Subcutaneous abdominal adipose tissue (tissue), 5 donors: ENCODE measurements around the gene TBC1D22A.

Experiments used
- H3K27ac ChIP-seq: one replicate; pipeline ENCODE4 v1.7.0; 2013; ENCODE audit warnings: low read depth, mild to moderate bottlenecking, inconsistent platforms, low read length, moderate library complexity
- H3K27me3 ChIP-seq, 5 donors: one replicate each; pipeline ENCODE4 v1.7.0; 2013; ENCODE audit warnings: low read length in 5 of 5, inconsistent platforms in 1 of 5; ENCODE audit not compliant: control insufficient read depth in 5 of 5, insufficient read depth in 4 of 5
- H3K36me3 ChIP-seq, 5 donors: one replicate each; pipeline ENCODE4 v1.7.0; 2013; ENCODE audit warnings: low read length in 5 of 5; ENCODE audit not compliant: control insufficient read depth in 5 of 5, insufficient read depth in 5 of 5
- H3K4me1 ChIP-seq, 5 donors: one replicate each; pipeline ENCODE4 v1.7.0; 2013; ENCODE audit warnings: low read length in 5 of 5, mild to moderate bottlenecking in 3 of 5, moderate library complexity in 1 of 5; ENCODE audit not compliant: control insufficient read depth in 5 of 5, insufficient read depth in 5 of 5
- H3K4me3 ChIP-seq, 5 donors: one replicate each; pipeline ENCODE4 v1.7.0; 2013; ENCODE audit warnings: low read length in 5 of 5, low read depth in 1 of 5
- H3K9ac ChIP-seq, 5 donors: one replicate each; pipeline ENCODE4 v1.7.0; 2013; ENCODE audit warnings: low read length in 5 of 5, mild to moderate bottlenecking in 4 of 5, moderate library complexity in 3 of 5
- H3K9me3 ChIP-seq, 5 donors: one replicate each; pipeline ENCODE4 v1.7.0; 2013; ENCODE audit warnings: low read length in 5 of 5; ENCODE audit not compliant: control insufficient read depth in 5 of 5
- donor health status: healthy.
- donor health status: healthy.
- donor health status: healthy.
- donor health status: healthy.
- donor health status: healthy.

The TBC1D22A gene

DNA sequence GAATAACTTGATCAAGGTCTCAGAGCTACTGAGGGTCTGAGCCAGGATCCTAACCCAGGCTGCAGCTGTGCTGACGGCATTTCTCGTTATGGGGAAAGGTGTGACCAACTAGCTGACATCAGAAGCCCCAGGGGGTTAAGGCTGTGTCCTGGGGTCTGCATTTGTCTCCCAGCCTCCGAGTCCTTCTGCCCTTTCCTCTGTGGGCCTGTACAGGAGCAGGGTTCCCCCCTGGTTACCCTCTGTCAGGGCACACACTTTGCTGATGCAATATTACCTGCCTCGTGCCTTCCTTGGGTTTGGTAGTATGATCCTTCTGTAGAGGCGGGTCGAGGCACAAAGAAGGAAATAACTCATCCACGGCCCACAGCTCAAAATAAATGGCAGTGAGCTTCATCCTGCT lies 183.0 kb downstream of the TBC1D22A start:
- Histone ChIP-seq H3K9ac (no peak overlapping the region), H3K27me3 (no peaks in the 10 kb centered on the region), H3K4me1 (peaks cover 2 to 19% (median 18%) of the 10 kb centered on the region in 5 donors), H3K27ac (no peak overlapping the region), H3K36me3 (peaks cover 0 to 13% (median 9%) of the 10 kb centered on the region in 5 donors), H3K9me3 (no peaks in the 10 kb centered on the region), H3K4me3 (no peak overlapping the region)

DNA sequence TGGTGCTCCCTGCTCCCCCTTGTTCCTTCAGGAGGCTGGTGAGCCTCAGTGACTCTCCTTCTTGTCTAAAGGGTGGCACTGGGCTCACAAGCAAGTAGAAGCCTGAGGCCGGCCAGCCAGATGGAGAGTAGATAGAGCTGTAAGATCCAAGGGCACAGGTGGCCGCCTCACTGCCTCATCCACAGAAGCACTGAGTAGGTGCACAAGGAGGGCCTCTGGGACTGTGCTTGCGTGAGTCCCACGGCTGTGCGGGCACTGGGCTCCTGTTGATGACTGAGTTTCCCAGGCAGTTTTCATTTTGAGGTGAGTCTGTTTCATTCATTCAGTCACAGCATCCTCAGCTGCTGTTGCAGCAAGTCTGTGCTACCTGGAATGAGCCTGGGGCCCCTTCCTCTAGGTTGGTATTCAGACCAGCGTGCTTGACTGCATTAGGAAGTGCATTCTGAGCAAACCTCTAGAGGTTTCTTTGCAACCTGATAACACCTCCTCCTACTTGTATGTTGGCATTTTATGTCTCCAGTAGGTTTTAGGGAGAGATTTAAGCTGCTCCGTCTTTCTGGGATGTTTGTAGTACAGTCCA lies 184.0 kb downstream of the TBC1D22A start:
- Histone ChIP-seq H3K27me3 (no peaks in the 10 kb centered on the region), H3K27ac (no peak overlapping the region), H3K4me1 (peaks cover 2 to 19% (median 18%) of the 10 kb centered on the region in 5 donors), H3K9me3 (no peaks in the 10 kb centered on the region), H3K36me3 (peaks cover 0 to 13% (median 11%) of the 10 kb centered on the region in 5 donors), H3K4me3 (no peak overlapping the region), H3K9ac (no peak overlapping the region)

DNA sequence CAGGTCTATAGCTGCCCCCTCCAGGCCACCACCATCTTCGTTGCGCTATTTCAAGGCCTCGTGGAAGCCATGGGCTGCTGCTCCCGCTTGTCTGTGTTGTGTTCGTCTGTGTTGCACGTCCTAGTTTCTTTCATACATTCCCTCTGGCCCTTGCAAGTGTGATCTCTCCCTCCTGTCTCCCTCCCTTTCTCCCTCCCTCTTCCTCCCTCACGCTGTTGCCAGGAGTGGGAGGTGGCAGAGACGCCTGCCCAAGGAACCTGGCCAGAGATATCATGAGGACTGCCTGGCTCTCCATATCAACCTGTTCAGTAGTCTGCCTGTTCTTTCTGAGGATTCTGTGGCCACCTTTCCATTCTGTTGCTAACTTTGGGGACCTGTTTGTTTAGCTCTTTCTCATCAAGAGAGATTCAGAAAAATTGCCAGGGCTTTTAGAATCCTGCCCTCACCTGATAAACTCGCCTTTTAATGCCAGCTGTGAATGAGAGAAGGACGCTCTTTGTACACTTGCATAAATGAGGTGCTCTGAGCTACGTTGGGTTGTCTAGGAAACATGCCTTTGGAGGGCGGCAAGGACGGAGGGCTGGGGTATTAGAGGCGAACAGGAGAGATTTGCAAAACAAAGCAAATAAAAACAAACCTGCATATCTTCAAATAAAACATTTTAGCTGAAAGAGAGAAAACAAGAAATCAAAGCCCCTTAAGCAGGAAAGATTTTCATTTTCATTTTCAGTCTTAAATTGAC lies 185.2 kb downstream of the TBC1D22A start:
- H3K27me3 ChIP-seq, result no peaks in the 10 kb centered on the region
- no peak overlapping the region for H3K9ac ChIP-seq
- peaks cover 0 to 20% (median 15%) of the 10 kb centered on the region in 5 donors for H3K36me3 ChIP-seq
- no peak overlapping the region for H3K27ac ChIP-seq
- H3K4me1 ChIP-seq, result peaks cover 2 to 10% (median 9%) of the 10 kb centered on the region in 5 donors
- no peak overlapping the region for H3K4me3 ChIP-seq
- H3K9me3 ChIP-seq, result no peaks in the 10 kb centered on the region

DNA sequence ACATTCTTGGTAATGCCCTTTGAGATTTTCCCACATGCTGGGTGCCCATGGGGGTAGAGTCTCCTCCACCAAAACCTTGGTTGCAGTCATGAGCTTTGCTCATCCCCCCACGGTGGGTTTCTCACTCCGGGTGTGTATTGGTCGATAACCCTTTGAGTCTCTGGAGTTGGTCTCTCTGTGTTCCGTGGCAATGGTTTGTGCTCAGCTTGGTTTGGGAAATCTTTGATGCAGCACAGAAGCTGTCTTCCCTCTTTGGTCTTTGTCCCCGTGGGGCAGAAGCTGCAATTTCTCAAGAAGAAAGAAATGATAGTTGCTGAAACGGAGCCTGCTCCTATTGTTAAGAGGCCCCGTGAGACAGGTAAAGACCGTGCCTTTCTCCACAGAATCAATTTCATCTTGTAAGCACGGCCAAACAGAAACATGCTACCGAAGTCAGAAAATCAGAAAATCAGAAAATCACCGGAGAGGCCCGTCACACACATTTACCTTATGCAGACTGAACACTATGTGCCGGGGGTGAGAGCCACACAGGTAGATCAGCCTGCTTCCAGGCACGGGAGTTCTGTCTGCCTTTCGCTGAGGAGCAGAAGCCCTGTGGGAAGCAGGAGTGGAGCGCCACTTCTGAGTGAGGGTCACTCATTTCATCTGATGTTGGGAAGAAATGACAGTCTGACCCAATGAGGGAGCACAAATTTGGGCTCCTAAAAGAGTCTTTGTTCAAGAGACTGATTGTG lies 186.1 kb downstream of the TBC1D22A start:
- H3K36me3 ChIP-seq, result peaks cover 0 to 21% (median 15%) of the 10 kb centered on the region in 5 donors

DNA sequence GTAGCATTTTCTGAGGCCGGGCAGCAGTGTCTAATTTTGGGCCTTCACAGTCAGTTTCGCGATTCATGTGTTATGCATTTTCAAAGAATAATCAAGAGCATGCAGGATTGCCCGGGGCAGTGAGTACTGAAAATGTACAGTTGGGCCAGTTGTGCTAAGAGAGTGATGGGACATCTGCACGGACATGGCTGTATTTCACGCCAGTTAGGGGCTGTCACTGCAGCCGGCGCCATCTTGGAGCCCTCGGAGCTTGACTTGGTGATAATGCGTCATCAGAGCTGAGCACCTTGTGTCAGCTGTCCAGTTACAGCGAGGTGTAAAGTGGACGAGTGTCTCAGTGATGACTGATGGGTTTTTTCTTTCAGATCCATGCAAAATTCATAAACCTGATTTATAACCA lies 188.9 kb downstream of the TBC1D22A start:
- no peaks in the 10 kb centered on the region for H3K9me3 ChIP-seq
- no peaks in the 10 kb centered on the region for H3K27me3 ChIP-seq
- H3K9ac ChIP-seq, result no peak overlapping the region
- H3K4me3 ChIP-seq, result no peak overlapping the region
- H3K36me3 ChIP-seq, result peaks cover 0 to 21% (median 15%) of the 10 kb centered on the region in 5 donors
- H3K4me1 ChIP-seq, result peaks cover 0 to 2% (median 0%) of the 10 kb centered on the region in 5 donors
- H3K27ac ChIP-seq, result no peak overlapping the region

More for the DNA sequence above, 186.1 kb downstream of the TBC1D22A start:
- H3K4me3 ChIP-seq, result no peak overlapping the region
- H3K4me1 ChIP-seq, result peaks cover 0 to 2% (median 2%) of the 10 kb centered on the region in 5 donors
- H3K27me3 ChIP-seq, result no peaks in the 10 kb centered on the region
- H3K27ac ChIP-seq, result no peak overlapping the region
- H3K9me3 ChIP-seq, result no peaks in the 10 kb centered on the region
- no peak overlapping the region for H3K9ac ChIP-seq

DNA sequence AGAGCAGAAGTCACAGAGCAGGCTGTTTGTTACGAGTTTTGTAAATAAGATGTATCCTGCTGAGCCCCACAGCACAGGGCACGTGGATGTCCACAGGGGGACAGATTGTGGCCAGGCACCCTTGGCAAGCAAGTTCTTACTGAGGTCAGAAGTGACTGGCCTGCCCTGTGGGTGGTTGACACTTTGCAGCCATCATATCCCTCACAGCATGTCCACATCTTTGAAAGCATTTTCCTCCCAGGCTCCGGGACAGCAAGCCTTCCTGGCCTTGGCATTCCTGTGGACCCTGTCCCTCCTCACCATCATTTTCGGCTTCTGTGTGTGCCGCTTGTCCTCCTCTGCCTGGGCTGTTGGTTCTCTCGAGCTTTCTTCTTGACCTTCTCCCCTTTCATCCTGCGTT lies 189.5 kb downstream of the TBC1D22A start:
- peaks cover 0 to 2% (median 0%) of the 10 kb centered on the region in 5 donors for H3K4me1 ChIP-seq
- H3K9me3 ChIP-seq, result no peaks in the 10 kb centered on the region
- no peak overlapping the region for H3K27ac ChIP-seq
- H3K27me3 ChIP-seq, result no peaks in the 10 kb centered on the region
- H3K36me3 ChIP-seq, result peaks cover 0 to 24% (median 13%) of the 10 kb centered on the region in 5 donors
- H3K4me3 ChIP-seq, result no peak overlapping the region
- no peak overlapping the region for H3K9ac ChIP-seq

DNA sequence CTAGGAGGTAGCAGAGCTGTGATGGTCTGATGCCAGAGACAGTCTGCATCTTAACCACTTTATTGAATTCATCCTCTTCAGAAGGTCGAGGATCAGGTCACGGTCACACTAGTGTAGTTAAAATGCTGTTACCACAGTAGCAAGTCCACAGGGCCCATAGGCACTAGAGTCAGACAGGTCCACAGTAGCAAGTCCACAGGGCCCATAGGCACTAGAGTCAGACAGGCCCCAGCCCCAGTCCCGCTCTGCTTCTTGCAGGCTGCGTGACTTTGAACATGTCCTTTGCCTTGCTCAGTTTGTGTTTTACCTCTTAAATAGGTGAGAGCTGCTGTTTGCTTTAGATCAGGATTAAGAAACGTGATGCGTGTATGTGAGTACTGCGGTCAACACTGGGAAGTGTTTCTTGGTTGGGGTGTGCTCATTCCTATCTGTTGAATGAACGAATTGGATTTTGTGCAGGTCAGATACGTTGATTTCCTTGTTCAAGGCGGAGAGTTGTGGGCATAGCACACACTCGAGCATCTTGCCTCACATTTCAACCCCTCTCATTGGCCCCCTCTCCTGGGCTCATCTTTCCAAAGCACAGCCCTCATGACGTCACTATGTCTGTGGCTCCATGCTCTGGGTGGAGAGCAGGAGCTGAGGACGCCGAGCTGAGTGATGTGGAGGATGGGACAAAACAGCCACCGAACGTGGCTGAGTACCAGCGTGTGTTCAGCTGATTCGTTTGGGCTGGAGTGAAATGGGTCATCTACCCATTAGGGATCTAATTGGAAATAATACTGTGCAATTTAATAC lies 191.7 kb downstream of the TBC1D22A start:
- H3K4me1 ChIP-seq, result peaks cover 0 to 11% (median 1%) of the 10 kb centered on the region in 5 donors
- no peaks in the 10 kb centered on the region for H3K27me3 ChIP-seq
- H3K9ac ChIP-seq, result no peak overlapping the region
- no peak overlapping the region for H3K27ac ChIP-seq
- no peak overlapping the region for H3K4me3 ChIP-seq
- H3K36me3 ChIP-seq, result peaks cover 0 to 28% (median 10%) of the 10 kb centered on the region in 5 donors
- H3K9me3 ChIP-seq, result no peaks in the 10 kb centered on the region

DNA sequence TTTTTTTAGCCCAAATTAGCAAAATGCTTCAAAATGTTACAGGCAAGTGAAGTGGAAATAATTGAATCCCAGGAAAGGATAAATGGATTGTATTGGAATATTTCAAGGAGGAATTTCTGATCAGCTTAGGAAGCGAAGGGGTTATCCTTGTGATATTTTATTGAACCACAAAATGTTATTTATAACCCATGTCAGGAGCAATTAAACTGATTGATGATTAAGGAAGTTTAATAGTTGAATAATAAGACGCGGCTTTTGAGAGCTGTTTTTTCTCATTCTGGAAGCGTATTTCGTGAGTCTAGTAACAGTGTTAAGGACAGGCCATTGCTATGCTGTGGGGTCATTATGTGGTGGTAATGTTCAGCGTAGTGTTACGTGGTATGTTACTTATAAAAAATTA lies 192.3 kb downstream of the TBC1D22A start:
- Histone ChIP-seq H3K27ac (no peak overlapping the region), H3K36me3 (peaks cover 0 to 22% (median 7%) of the 10 kb centered on the region in 5 donors), H3K9ac (no peak overlapping the region), H3K4me3 (no peak overlapping the region), H3K4me1 (peaks cover 0 to 12% (median 4%) of the 10 kb centered on the region in 5 donors), H3K27me3 (no peaks in the 10 kb centered on the region), H3K9me3 (no peaks in the 10 kb centered on the region)

- Histone ChIP-seq H3K9ac (no peak overlapping the region), H3K27me3 (no peaks in the 10 kb centered on the region), H3K36me3 (peaks cover 0 to 20% (median 4%) of the 10 kb centered on the region in 5 donors), H3K4me1 (peaks cover 0 to 12% (median 4%) of the 10 kb centered on the region in 5 donors), H3K27ac (no peak overlapping the region), H3K4me3 (no peak overlapping the region), H3K9me3 (no peaks in the 10 kb centered on the region)
Measured at GRCh38 chr22:46956498-46957215, 194.2 kb downstream of the TBC1D22A start.
